LNCaP clone FGC (cell line): ENCODE results near the gene ARHGAP24.

ENCODE experiments used
- DNase-seq: peaks from one replicate; pipeline ENCODE4 v3.0.0-alpha.2; 2011; ENCODE audit warnings: low read depth
- H3K4me3 ChIP-seq: 2 replicates; pipeline ENCODE4 v1.5.1; 2011; ENCODE audit warnings: mild to moderate bottlenecking, low read depth, low read length, control low read depth
- TF ChIP-seq, protein P1 (sequence below): IDR thresholded peaks from 2 replicates; pipeline ENCODE4 v1.5.1; 2012; ENCODE audit warnings: mild to moderate bottlenecking; ENCODE audit not compliant: control insufficient read depth, insufficient read depth; ENCODE audit errors: extremely low read depth

ARHGAP24 gene

DNA sequence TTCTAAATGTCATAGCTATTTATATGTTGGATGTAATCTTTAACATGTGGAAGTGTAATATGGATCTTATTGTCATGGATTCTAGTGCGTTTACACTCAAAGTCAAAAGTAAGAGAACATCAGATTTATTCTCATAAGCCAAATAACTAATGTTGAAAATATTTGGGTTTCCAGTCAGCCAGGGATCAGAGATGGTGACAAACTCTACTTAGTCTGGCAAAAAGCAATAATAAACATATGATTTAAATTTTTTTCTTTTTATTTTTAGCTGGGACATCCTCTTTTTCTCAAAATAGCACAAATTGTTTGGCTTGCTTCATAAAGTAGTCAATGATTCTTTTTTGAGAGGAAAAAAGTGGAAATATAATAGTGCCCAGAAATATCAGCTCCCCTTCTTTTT, 392.3 kb downstream of the ARHGAP24 start:
- TF ChIP-seq, protein P1, sequence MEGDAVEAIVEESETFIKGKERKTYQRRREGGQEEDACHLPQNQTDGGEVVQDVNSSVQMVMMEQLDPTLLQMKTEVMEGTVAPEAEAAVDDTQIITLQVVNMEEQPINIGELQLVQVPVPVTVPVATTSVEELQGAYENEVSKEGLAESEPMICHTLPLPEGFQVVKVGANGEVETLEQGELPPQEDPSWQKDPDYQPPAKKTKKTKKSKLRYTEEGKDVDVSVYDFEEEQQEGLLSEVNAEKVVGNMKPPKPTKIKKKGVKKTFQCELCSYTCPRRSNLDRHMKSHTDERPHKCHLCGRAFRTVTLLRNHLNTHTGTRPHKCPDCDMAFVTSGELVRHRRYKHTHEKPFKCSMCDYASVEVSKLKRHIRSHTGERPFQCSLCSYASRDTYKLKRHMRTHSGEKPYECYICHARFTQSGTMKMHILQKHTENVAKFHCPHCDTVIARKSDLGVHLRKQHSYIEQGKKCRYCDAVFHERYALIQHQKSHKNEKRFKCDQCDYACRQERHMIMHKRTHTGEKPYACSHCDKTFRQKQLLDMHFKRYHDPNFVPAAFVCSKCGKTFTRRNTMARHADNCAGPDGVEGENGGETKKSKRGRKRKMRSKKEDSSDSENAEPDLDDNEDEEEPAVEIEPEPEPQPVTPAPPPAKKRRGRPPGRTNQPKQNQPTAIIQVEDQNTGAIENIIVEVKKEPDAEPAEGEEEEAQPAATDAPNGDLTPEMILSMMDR = no peak
- no peak for DNase-seq
- no peak overlapping the region for H3K4me3 ChIP-seq

DNA sequence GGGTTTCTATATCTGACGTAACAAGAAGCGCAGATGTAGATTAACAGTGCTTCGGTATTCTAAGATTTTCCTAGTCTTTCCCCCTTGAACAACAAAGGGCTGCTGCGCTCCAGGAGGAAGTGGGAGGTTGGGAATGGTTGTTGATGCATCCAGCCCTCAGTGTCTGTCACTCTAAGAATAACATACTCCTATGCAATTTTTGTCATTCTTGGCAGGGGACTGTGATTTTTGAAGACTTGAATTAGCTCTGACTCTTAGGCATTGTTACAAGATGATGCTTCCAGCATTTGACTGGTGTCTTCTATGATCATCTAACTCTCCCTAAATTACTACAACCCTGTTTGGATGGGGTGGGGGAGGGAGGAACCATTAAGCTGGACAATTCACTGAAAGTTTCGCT, 394.2 kb downstream of the ARHGAP24 start:
- TF ChIP-seq, protein P1 = no peak
- H3K4me3 ChIP-seq = no peak overlapping the region
- no peak for DNase-seq

DNA sequence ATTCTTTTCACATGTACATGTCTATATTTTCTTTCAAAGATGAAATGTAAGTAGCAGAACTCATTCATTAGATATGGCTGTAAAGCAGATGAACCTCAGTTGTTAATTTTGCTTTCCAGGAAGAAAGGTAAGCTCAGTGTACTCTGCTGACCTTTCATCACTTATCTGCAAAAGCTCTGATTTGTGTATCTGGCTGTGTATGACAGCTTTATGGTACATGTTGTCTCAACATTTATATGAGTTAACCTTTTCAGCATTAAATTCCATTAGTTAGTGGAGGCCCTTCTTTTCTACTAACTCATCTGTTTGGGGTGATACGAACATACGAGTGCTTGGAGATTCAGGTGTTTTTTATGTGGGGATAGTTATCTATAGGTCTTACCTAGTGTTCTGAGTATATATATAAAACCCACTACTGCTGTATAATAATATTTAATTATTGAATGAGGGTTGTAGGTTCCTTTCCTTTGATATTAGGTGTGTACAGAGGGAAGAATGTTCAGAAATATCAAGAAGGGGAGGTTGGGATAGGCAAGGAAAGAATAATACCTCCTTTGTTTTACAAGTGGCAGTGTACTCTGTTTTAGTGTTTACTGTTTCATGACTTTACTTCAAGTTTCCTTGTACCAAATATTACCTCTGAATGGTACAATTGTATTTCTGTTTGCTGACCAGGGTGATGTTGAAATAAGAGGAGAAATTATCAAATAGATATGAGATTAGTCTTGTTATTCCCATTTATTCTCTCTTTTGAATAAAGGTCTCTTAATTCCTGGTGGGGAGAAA, 395.5 kb downstream of the ARHGAP24 start:
- H3K4me3 ChIP-seq = no peak overlapping the region
- TF ChIP-seq, protein P1 = no peak
- DNase-seq = no peak

DNA sequence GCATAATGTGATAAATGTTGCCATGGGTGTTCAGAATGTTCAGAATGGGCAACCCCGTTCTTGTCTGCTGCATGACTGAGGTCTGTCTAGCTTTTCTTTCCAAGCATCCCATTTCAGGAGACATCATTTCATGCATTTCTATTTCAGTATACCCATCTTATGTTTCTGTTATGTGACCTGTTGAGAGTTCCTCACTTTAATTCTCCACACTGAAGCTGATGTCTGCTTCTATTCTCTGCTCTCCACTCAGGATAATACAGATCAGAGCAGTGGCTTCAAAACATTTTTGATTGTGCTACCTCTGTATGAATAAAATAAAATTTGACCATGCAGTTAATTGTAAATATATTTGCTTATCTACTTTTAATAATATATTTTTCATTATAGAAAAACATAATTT, 398.6 kb downstream of the ARHGAP24 start:
- TF ChIP-seq, protein P1 = no peak
- no peak for DNase-seq
- H3K4me3 ChIP-seq = no peak overlapping the region

DNA sequence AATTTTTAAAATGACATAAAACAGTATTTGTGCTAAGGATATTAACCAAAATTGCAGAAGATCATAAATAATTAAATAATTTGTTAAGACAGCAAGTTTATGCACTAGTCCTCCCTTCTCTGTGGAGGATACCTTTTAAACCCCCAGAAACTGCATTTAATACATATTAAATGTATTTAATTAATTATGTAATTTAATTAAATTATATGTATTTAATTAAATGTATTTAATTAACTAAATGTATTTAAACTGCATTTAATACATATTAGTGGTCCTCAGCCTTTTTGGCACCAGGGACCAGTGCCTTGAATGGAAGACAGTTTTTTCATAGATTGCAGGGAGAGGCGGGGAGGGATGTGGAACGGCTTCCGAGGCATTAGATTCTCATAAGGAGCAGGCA, 404.6 kb downstream of the ARHGAP24 start:
- TF ChIP-seq, protein P1 = no peak
- no peak for DNase-seq

DNA sequence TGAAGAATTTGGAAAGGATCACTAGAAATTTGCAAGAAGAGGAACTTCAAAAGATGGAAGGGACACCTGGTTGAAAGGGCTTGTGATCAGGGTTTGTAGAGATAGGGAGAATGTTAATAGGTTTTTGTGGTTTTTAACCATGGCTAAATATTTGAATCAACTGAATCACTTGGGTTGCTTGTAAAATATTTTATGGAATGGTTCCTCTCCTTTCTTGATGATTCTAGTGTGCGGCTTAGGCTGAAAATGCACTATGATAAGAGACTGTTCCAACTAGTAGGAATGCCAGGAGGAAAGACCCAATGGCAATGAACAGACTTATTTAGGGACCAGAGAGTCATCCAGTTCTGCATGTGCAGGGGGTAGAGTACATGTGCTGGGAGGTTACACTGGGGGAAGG, 408.2 kb downstream of the ARHGAP24 start:
- TF ChIP-seq, protein P1 = no peak
- no peak overlapping the region for H3K4me3 ChIP-seq
- DNase-seq = no peak

More for the DNA sequence above, 404.6 kb downstream of the ARHGAP24 start:
- no peak overlapping the region for H3K4me3 ChIP-seq

DNA sequence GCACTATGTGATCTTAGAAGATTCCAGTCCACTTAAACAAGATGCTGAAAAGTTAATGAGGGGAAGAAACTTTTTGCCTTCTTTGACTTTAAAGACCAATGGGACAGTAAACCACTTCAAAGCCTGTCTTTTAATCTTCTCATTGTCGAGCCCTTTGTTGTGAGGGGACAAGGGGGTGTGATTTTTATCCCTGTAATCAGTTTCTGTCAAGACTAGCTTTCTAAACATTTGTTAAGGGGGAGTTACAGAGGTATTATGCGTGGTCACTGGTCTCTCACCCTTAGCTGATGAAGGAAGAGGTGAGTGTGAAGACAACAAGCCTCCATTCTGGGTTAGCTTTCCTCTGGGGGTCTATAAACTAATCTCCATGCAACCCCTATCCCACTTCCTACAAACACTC, 409.3 kb downstream of the ARHGAP24 start:
- TF ChIP-seq, protein P1 = no peak
- DNase-seq = no peak
- no peak overlapping the region for H3K4me3 ChIP-seq
